NCI-H446 treated with DMSO at 0.1 percent for 48 hours (cell line): Measurements from ENCODE around the gene ZSCAN4.

Experiments used
- DNase-seq: peaks from one replicate; lab custom pipeline; 2025; lab: John Stamatoyannopoulos, UW

Gene ZSCAN4

DNA sequence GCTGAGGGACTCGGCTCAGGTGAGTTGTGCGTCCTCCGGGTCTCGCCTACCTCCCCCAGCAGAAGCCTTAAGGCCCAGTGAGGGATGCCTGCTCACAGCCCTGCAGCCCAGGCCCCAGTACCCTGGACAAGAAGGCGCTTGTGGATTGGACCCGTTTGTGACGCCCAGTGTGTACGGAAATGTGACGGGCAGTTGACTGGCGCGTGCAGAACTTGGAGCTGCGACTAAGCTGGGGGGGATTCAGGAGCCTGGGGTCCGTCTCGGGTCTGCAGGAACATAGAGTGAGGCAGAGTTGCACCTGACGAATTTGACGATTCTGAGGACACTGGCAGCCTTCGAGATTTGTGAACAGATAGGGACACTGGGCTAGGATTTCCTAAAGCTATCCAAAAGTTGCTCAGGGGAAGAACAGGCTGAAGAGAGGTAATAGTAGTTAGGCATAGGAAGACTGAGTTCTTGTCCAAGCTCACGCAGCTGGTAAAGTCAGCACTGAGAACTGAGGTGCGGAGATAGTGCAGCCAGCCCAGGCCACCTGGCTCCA is 13.6 kb downstream of the ZSCAN4 start:
- no peak for DNase-seq

DNA sequence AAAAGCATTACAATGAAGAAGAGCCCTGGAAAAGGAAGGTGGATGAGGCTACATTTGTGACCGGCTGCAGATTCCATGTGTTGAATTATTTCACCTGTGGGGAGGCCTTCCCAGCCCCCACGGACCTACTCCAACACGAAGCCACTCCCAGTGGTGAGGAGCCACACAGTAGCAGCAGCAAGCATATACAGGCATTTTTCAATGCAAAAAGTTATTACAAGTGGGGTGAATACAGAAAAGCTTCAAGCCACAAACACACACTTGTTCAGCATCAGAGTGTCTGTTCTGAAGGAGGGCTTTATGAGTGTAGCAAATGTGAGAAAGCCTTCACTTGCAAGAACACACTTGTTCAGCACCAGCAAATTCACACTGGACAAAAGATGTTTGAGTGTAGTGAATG is 18.0 kb downstream of the ZSCAN4 start:
- DNase-seq: no peak

DNA sequence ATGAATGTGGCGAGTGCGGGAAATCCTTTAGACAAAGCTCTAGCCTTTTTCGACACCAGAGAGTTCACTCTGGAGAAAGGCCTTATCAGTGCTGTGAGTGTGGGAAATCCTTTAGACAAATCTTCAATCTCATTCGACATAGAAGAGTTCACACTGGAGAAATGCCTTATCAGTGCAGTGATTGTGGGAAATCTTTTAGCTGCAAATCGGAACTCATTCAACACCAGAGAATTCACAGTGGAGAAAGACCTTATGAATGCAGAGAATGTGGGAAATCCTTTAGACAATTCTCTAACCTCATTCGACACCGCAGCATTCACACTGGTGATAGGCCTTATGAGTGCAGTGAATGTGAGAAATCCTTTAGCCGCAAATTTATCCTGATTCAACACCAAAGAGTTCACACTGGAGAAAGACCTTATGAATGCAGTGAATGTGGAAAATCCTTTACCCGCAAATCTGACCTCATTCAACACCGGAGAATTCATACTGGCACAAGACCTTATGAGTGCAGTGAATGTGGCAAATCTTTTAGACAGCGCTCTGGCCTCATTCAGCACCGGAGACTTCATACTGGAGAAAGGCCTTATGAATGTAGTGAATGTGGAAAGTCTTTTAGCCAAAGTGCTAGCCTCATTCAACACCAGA is 18.8 kb downstream of the ZSCAN4 start:
- DNase-seq: no peak

DNA sequence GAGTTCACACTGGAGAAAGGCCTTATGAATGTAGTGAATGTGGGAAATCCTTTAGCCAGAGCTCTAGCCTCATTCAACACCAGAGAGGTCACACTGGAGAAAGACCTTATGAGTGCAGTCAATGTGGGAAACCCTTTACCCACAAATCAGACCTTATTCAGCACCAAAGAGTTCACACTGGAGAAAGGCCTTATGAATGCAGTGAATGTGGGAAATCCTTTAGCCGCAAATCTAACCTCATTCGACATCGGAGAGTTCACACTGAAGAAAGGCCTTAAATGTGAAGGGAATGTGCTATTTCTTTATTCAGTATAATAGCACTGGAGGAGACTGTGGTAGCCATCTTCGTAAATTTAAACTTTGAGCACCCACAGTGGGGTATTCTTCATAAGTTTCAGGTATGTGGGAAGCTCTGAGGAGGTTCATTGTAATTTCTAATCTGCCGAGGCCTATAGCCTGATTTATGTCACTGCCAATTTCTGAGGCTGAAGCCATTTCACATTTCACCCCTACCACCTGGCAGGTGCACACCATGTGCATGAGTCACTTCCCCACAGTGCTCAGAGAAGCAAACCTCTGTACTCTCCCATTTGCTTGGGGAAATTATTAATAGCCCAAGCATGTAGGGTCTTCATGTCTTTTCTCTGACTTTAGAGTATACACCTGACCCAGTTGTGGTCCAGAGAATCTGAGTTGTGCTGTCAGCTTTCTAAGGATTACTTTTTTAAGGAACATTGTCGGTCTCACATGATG is 19.5 kb downstream of the ZSCAN4 start:
- no peak for DNase-seq

DNA sequence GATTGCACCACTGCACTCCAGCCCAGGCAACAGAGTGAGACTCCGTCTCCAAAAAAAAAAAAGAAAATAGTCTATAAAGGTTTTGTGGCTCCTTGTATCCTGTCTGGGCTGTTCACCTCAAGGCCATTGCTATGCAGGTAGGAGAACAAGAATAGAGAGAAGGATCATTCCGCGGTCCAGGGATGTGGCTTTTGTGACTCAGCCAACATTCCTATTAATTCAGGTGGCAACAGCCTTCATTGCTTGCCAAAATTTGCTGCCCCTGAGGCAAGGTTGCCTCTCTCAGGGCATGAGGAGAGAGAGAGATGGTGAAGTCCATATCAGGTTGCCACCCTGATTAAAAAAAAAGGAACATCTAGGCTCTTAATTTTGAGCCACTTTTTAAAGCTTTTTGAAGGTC is 21.0 kb downstream of the ZSCAN4 start:
- no peak for DNase-seq

DNA sequence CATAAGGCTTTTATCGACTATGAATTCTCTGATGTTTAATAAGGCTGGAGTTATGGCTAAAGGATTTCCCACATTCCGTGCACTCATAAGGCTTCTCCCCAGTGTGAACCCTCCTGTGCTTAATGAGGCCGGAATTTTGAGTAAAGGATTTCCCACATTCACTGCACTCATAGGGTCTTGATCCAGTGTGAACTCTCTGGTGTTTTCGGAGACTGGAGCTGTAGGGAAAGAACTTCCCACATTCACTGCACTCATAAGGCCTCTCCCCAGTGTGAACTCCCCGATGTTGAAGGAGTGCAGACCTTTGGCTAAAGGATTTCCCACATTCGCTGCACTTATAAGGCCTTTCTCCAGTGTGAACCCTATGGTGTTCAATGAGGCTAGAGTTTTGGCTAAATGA is 32.9 kb downstream of the ZSCAN4 start:
- DNase-seq: no peak

DNA sequence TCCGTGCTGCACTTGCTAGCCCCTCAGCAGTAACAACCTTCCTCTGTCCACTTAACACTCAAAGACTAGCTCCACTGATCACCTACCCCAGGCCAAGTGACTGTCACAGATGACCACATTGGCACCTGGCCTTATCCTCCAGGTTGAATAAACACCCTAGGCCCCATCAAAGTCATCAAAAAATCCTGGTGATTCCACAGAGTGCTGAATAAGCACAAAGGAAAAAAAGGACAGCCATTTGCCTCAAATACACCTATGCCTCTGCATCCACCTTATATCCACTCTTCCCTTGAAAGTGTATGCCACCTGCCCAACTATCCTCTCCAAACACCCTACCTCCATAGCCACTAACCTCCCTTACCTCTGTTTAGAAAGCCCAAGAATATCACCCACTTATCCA is 37.6 kb downstream of the ZSCAN4 start:
- DNase-seq: no peak

DNA sequence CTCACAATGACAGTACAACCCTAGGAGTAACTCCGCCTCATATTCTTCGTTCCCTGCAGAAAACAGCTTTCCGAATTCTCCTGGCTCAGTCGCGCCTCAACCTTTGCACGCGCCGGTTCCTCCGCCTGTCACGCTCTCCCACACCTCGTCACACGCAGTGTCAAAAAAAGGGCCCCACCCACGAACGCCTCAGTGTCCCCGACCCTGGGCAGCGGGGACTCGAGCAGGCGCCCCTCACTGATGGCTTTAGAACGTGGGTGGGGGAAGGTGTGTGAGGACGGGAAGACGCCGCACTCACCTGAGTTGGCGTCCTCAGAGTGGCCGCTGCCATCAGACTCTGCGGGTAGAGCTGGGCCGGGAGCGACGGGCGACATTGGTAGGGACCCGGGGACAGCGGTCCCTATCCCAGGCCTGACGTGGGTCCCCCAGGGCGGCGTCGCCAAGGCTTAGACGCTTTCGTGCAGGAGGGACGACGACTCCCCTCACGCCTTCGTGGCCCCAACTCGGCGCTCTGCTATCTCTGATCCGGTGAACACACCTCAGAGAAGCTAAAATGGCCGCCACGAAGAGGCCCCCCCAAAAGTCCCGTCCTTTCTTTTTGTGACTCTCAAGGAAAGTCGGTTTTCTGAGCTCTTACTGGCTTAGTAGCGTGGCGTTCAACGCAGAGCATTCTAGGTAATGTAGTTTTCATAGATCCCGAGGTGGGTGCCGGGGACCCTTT is 40.1 kb downstream of the ZSCAN4 start, which contains the start of gene ZNF154:
TSS of gene ZNF154 (minus strand) at position 564 of the 721 bp plus-strand sequence. CDS start at position 331, 233 bp downstream.
- no peak for DNase-seq

DNA sequence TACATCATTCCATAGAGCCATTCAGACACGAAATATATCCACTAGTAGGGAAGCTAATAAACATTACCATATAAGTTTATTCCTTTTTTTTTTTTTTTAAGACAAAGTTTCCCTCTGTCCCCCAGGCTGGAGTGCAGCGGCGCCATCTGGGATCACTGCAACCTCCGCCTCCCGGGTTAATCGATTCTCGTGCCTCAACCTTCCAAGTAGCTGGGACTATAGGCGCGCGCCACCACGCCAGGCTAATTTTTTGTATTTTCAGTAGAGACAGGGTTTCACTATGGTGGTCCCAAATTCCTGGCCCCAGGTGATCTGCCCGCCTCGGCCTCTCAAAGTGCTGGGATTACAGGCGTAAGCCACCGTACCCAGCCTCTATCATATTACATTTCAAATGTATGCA is 40.9 kb downstream of the ZSCAN4 start:
- no peak for DNase-seq

DNA sequence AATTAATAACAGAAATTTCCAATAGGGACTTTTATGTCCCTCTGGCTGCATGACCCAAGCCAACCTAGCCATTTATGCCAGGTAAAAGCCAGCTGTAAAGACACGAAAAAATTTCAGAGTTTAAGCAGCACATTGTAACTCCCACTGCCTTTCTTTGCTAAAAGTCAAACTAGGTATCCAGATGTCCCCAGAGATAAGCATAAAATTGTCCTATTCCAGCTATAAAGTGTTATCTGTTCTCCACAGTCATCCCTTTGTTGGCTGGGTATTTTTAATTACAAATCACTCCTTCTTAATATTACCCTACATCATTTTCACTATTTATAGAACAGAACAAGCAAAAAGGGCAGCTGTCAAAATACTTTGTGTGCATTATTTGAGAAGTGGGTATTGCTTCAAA is 43.5 kb downstream of the ZSCAN4 start:
- DNase-seq: no peak

DNA sequence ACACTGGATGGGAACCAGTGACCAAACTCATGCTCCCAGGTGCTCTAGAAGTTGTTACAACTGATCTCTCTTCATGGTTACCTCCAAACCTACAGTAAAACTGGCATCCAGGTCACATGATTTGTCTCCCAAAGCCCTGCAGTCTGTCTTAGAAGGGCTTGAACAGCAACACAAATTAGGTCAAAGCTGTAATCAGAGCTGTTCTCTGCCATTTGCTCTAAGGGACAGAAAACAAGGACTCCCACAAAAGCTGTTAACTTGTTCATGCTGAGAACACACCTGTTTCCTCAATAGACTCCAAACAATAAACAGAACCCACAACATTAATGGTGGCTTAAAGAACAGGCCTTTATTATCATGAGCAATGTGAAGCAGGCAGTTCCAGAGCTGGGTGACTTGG is 50.7 kb downstream of the ZSCAN4 start:
- DNase-seq: no peak

DNA sequence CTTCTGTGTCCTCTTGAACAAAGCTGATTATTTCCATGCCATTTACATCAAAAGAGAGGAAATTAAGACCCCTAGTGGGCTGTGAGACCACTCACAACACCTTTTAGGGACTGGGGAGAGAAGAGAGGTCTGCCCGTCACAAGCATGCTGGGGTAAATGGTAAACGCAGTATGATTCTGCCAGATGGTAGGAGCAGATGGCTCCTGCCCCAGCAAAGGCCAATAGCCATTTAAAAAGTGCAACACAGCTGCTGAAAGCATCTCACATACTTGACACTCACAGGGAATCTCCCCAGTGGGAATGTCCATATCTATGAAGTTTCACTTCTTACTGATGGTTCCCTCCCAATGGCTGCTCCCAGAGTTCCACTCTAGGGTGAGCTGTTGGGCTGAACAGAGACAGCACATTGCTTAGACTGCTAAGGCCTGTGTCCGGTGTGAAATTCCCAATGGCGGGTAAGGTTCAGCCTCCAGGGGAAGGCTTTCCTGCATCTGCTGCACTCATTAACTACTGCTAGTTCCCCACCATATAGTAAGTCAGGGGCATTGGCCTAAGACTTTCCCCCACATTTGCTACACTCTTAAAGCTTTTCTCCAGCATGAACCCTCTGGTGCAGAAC is 51.3 kb downstream of the ZSCAN4 start:
- no peak for DNase-seq

DNA sequence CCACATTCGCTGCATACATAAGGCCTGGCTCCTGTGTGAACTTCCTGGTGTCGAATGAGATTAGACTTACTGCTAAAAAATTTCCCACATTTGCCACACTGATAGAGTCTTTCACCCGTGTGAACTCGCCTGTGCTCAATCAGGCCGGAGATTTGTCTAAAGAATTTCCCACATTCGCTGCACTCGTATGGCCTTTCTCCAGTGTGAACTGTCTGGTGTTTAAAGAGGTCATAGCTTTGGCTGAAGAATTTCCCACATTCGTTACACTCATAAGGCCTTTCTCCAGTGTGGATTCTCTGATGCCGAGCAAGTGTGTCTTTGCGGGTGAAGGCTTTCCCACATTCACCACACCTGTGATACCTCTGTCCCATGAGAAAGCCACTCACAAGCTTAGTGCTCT is 52.1 kb downstream of the ZSCAN4 start:
- no peak for DNase-seq
